Endothelial cell (in vitro differentiated cells): ENCODE measurements around the gene RSAD2. TPM values are rescaled to one million over a fixed set of nuclear protein-coding genes. Genes with fewer than 3 reads are reported as not detected.

ENCODE experiments used
- DNase-seq: peaks from one replicate; pipeline ENCODE4 v3.0.0; 2021; ENCODE audit warnings: low spot score
- H3K27ac Mint-ChIP-seq: one replicate; pipeline ENCODE4 v1.8.0; 2021; ENCODE audit warnings: mixed read lengths, inconsistent platforms; ENCODE audit not compliant: unreplicated experiment
- H3K27me3 Mint-ChIP-seq: one replicate; pipeline ENCODE4 v1.8.0; 2021; ENCODE audit warnings: mild to moderate bottlenecking, moderate library complexity, mixed read lengths, inconsistent platforms; ENCODE audit not compliant: unreplicated experiment
- H3K36me3 Mint-ChIP-seq: one replicate; pipeline ENCODE4 v1.8.0; 2021; ENCODE audit warnings: mild to moderate bottlenecking, low read depth, mixed read lengths, inconsistent platforms; ENCODE audit not compliant: unreplicated experiment
- H3K4me1 Mint-ChIP-seq: one replicate; pipeline ENCODE4 v1.8.0; 2021; ENCODE audit warnings: mild to moderate bottlenecking, mixed read lengths, inconsistent platforms; ENCODE audit not compliant: unreplicated experiment
- H3K4me3 Mint-ChIP-seq: one replicate; pipeline ENCODE4 v1.8.0; 2021; ENCODE audit warnings: mild to moderate bottlenecking, mixed read lengths, inconsistent platforms; ENCODE audit not compliant: unreplicated experiment
- H3K9me3 Mint-ChIP-seq: one replicate; pipeline ENCODE4 v1.8.0; 2021; ENCODE audit warnings: mixed read lengths, inconsistent platforms; ENCODE audit not compliant: unreplicated experiment
- CTCF ChIP-seq: fragments of 200-600 bp; sonication (generic); IDR thresholded peaks from one replicate; pipeline ENCODE4 v1.5.0; 2021; ENCODE audit warnings: antibody characterized with exemption; ENCODE audit not compliant: unreplicated experiment
- long read RNA-seq: library from polyadenylated mRNA; unstranded; transcript quantifications from one replicate; pipeline ENCODE4 v2.0.0, GENCODE V29; 2020; ENCODE audit not compliant: unreplicated experiment
- total RNA-seq: library from RNA; stranded (reverse); fragmentation: NEBNext Ultra II Directional; extraction: Animal tissue kit (Norgen Biotek cat#: 25700); gene quantifications from one replicate; pipeline ENCODE4 v1.2.1, GENCODE V29; 2021; ENCODE audit not compliant: unreplicated experiment

The RSAD2 gene
- 0.28 TPM for total RNA-seq
- long read RNA-seq = 0 reads

- no peak for TF ChIP-seq CTCF
- Mint-ChIP-seq H3K4me1 (no peaks in the 10 kb centered on the region), H3K27ac (no peak within 1 kb of the TSS), H3K4me3 (no peak within 1 kb of the TSS), H3K27me3 (peaks cover 2% of the 10 kb centered on the region), H3K36me3 (no peaks in the 10 kb centered on the region), H3K9me3 (no peaks in the 10 kb centered on the region)
- DNase-seq = no peak
Observed at GRCh38 chr2:6877402-6878304, at the start of gene RSAD2. Gene RSAD2 (plus strand): TSS chr2:6877777. CDS start chr2:6877801, 24 bp downstream.

- Mint-ChIP-seq H3K9me3 (peaks cover 5% of the 10 kb centered on the region), H3K36me3 (no peaks in the 10 kb centered on the region), H3K4me1 (no peaks in the 10 kb centered on the region), H3K27me3 (no peaks in the 10 kb centered on the region), H3K27ac (no peak overlapping the region), H3K4me3 (no peak overlapping the region)
- TF ChIP-seq CTCF = peak; percentile 67
- no peak for DNase-seq
Observed at GRCh38 chr2:6828299-6828584, 49.3 kb upstream of the RSAD2 start.

GRCh38 chr2:6831229-6831628 lies 46.3 kb upstream of the RSAD2 start:
- TF ChIP-seq CTCF = no peak
- no peaks in the 10 kb centered on the region for H3K27me3 Mint-ChIP-seq
- no peak overlapping the region for H3K27ac Mint-ChIP-seq
- no peak for DNase-seq
- H3K4me3 Mint-ChIP-seq = no peak overlapping the region
- H3K36me3 Mint-ChIP-seq = no peaks in the 10 kb centered on the region
- H3K4me1 Mint-ChIP-seq = no peaks in the 10 kb centered on the region
- peaks cover 9% of the 10 kb centered on the region for H3K9me3 Mint-ChIP-seq

GRCh38 chr2:6832596-6833299 lies 44.8 kb upstream of the RSAD2 start:
- H3K4me3 Mint-ChIP-seq = no peak overlapping the region
- peaks cover 9% of the 10 kb centered on the region for H3K9me3 Mint-ChIP-seq
- no peak for DNase-seq
- no peaks in the 10 kb centered on the region for H3K27me3 Mint-ChIP-seq
- no peak overlapping the region for H3K27ac Mint-ChIP-seq
- H3K36me3 Mint-ChIP-seq = no peaks in the 10 kb centered on the region
- no peaks in the 10 kb centered on the region for H3K4me1 Mint-ChIP-seq
- no peak for TF ChIP-seq CTCF

- TF ChIP-seq CTCF = no peak
- Mint-ChIP-seq H3K9me3 (peaks cover 9% of the 10 kb centered on the region), H3K36me3 (no peaks in the 10 kb centered on the region), H3K27me3 (no peaks in the 10 kb centered on the region), H3K4me1 (no peaks in the 10 kb centered on the region), H3K27ac (no peak overlapping the region), H3K4me3 (no peak overlapping the region)
- no peak for DNase-seq
Observed at GRCh38 chr2:6833300-6833604, 44.3 kb upstream of the RSAD2 start.
